ENCODE measurements around the gene PDE4B. TPM values are rescaled to one million over a fixed set of nuclear protein-coding genes. Genes with fewer than 3 reads are reported as not detected.
"Not testable (repeated sequence)": the region's sequence is repeated elsewhere in the genome, so short reads cannot be mapped to it uniquely, and the experiment has no call there.

PDE4B gene
- total RNA-seq, 1 donor from 2014 or later, result 12.0 TPM

GRCh38 chr1:66069976-66070876 is 277.5 kb downstream of the PDE4B start:
- ATAC-seq, result no peak
- DNase-seq (ENCODE audit: missing footprints), result no peak
- intact Hi-C loops (cut with DNase I), result no loop called here

GRCh38 chr1:66073388-66073787 is 280.7 kb downstream of the PDE4B start:
- intact Hi-C loops (cut with DNase I), result no loop called here
- no peak for DNase-seq (ENCODE audit: missing footprints)
- ATAC-seq, result no peak

DNA sequence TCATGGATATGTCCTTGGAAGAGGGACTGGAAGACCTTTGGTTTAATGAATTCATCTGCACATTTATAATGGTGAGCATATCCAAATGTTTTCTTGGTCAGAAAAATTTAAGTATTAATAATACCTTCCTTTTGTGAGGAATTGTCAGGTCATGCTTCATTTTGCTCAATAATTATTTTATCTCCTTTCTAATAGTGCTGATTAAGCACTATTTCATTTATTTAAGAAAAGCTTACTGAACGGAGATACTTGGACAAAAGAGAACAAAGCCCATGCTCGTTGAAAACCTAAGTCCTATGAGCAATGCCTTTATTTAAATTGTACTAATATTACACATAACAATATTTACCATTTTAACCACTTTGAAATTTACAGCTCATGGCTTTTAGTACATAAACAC is 281.5 kb downstream of the PDE4B start:
- intact Hi-C loops (cut with DNase I), result no loop called here
- ATAC-seq (no peak), DNase-seq (ENCODE audit: missing footprints) (no peak)

DNA sequence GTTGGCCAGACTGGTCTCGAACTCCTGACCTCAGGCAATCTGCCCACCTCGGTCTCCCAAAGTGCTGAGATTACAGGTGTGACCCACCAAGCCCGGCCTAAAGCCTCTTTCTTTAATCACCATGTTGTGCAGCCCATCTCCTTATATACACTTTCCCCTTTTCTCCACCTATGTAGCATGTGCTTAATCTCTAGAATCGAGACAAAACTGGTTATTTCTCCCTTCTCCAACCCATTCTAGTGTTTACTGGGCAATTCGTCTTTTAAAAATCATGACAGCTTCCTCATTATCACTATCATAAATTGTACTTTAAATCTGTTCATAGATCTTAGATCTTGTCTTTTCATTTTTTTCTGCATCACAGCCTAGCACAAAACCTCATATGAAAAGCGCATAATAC is 285.7 kb downstream of the PDE4B start:
- no peak for ATAC-seq
- no peak for DNase-seq (ENCODE audit: missing footprints)
- intact Hi-C loops (cut with DNase I), result no loop called here

- DNase-seq (ENCODE audit: missing footprints), result no peak
- ATAC-seq, result no peak
- intact Hi-C loops (cut with DNase I), result no loop called here
Measured at GRCh38 chr1:66083003-66083402, 290.3 kb downstream of the PDE4B start.

DNA sequence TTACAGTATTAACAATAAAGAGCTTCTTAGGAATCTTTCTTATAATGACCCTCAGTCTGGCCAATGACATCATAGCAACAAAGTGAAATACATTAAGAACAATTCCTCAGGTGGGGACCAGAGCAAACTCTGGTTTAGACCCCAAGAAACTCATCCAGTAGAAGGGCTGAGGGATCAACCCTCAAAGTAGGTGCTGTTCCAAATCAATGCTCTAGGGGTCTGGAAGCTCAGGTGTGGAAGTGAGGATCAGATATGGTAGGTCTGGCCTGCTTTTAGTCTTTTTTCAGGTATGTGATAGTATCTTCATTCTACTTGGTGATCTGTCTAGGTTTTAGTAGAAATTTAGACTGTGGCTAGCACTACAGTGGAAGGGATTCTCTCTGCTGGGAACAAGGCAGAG is 291.7 kb downstream of the PDE4B start:
- no peak for ATAC-seq
- intact Hi-C loops (cut with DNase I), result no loop called here

DNA sequence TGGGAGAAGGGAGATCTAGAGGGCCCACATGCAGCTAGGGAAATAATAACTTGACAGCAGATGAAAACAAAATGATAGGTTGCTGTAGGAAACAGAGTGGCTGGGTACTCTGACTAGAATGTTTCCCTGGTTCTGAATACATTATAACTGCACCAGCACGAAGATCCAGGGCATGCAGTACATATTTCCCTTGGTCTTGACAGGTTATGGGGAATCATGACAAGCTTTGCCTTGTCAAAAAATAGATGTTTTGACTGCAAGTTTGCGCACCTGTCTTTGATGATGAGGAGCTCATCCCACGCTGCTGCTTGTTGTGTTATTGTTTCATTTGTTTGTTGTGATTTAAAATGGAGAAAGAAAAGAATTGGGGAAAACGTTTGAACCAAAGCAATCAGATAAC is 292.9 kb downstream of the PDE4B start:
- intact Hi-C loops (cut with DNase I), result no loop called here
- no peak for DNase-seq (ENCODE audit: missing footprints)

More for the DNA sequence above, 291.7 kb downstream of the PDE4B start:
- DNase-seq (ENCODE audit: missing footprints), result no peak

GRCh38 chr1:66088787-66089186 is 296.1 kb downstream of the PDE4B start:
- intact Hi-C loops (cut with DNase I), result no loop called here
- ATAC-seq (no peak), DNase-seq (ENCODE audit: missing footprints) (no peak)

More for the DNA sequence above, 292.9 kb downstream of the PDE4B start:
- no peak for ATAC-seq

- DNase-seq (ENCODE audit: missing footprints) (no peak), ATAC-seq (no peak)
- intact Hi-C loops (cut with DNase I), result no loop called here
Measured at GRCh38 chr1:66090859-66091457, 298.3 kb downstream of the PDE4B start.

GRCh38 chr1:66095190-66095589 is 302.5 kb downstream of the PDE4B start:
- ATAC-seq (no peak), DNase-seq (ENCODE audit: missing footprints) (no peak)
- intact Hi-C loops (cut with DNase I), result no loop called here

GRCh38 chr1:66100959-66101358 is 308.3 kb downstream of the PDE4B start:
- DNase-seq (ENCODE audit: missing footprints); ATAC-seq; intact Hi-C loops (cut with DNase I): not testable (repeated sequence)

GRCh38 chr1:66104076-66104475 is 311.4 kb downstream of the PDE4B start:
- ATAC-seq; DNase-seq (ENCODE audit: missing footprints); intact Hi-C loops (cut with DNase I): not testable (repeated sequence)

DNA sequence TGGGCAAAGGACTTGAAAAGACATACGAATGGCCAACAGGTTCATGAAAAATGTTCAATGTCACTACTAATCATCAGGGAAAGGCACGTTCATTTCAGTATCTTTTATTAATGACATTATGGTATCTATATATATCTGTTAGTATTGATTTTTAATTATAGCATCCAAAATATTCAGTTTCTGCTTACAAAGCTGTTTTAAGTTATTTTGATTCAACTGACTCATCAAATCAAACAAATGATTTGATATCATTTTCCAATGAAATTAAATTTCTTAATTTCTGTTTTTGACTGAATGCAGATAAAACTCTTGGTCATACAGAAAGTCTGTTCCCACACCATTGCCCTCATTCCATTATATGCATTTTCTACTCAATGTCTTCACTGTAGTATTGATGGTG is 315.9 kb downstream of the PDE4B start:
- intact Hi-C loops (cut with DNase I), result no loop called here
- ATAC-seq (no peak), DNase-seq (ENCODE audit: missing footprints) (no peak)

- ATAC-seq (no peak), DNase-seq (ENCODE audit: missing footprints) (no peak)
- intact Hi-C loops (cut with DNase I), result no loop called here
Measured at GRCh38 chr1:66112744-66113400, 320.2 kb downstream of the PDE4B start.

GRCh38 chr1:66119148-66119547 is 326.5 kb downstream of the PDE4B start:
- no peak for DNase-seq (ENCODE audit: missing footprints)
- intact Hi-C loops (cut with DNase I), result no loop called here
- no peak for ATAC-seq

DNA sequence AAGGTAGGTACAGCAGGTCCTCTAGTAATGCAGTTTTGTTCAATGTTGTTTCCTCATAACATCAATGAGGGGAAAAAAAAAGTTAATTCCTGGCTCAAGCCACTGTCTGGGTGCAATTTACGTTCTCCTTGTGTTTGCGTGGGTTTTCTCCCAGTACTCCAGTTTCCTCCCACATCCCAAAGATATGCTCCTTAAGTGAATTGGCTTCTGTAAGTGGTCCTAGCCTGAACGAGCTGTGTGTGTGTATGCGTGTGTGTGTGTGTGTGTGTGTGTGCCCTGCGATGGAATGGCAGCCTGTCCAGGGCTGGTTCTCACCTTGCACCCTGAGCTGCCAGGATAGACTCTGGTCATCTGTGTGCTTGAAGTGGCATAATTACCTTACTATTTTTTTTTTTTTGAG is 332.0 kb downstream of the PDE4B start:
- no peak for ATAC-seq
- intact Hi-C loops (cut with DNase I), result no loop called here
- DNase-seq (ENCODE audit: missing footprints), result no peak

GRCh38 chr1:66128641-66129040 is 335.9 kb downstream of the PDE4B start:
- DNase-seq (ENCODE audit: missing footprints); intact Hi-C loops (cut with DNase I); ATAC-seq: not testable (repeated sequence)

- DNase-seq (ENCODE audit: missing footprints), result no peak
- intact Hi-C loops (cut with DNase I), result no loop called here
- ATAC-seq, result no peak
Measured at GRCh38 chr1:66132324-66132723, 339.6 kb downstream of the PDE4B start.

- no peak for DNase-seq (ENCODE audit: missing footprints)
- no peak for ATAC-seq
- intact Hi-C loops (cut with DNase I), result no loop called here
Measured at GRCh38 chr1:66134004-66134403, 341.3 kb downstream of the PDE4B start.

GRCh38 chr1:66135161-66135560 is 342.5 kb downstream of the PDE4B start:
- ATAC-seq, result no peak
- DNase-seq (ENCODE audit: missing footprints), result no peak
- intact Hi-C loops (cut with DNase I), result no loop called here

Measured in Right ventricle myocardium inferior (tissue), 1 donor.